Embryonic facial prominence (tissue), 1 donor: ENCODE data around the gene LCN2.
"Not testable (repeated sequence)": the region's sequence is repeated elsewhere in the genome, so short reads cannot be mapped to it uniquely, and the experiment has no call there.

Experiments
- DNase-seq: peaks from one replicate; pipeline ENCODE4 v3.0.0-alpha.2; 2016; ENCODE audit errors: extremely low spot score

Gene LCN2

DNA sequence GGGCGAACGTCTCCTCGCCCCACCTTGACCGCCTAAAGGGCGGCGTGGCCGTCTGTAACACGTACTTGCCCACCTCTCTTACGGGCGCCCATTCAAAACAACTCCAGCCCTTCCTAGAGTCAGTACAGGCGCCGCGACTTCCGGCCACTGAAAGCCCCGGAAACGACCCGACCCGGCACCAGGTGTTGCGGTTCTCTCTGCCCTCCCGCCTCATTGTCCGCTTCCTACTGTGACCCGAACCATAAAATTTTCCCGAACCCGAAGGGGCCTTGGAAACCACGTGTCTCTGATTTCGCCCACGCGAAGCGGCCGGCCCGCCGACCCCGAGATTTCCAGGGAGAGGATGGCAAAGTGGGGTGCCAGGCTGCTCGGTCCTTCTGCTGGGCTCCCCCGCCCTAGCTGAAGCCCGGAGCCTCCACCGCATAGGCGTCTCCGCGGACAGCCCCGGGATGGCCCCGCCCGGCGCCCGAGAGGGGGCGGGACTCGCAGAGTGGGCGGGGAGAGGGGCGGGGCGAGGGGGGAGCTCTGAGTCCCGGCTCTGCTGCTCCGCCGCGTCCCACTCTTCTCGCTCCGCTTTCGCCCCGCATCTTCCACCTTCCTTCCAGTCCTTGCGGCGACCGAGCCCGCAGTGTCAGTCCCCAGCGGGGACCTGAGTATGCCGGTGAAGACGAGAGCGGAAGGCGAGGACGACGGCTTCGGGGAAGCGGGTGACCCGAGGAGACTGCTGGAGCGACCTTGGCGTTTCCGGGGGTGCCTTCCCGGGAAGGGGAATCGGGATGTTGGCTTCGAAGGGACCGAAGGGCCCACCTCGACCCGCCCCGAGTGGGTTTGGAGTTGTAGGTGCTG is 21.0 kb upstream of the LCN2 start:
- DNase-seq, result peak; percentile 78

DNA sequence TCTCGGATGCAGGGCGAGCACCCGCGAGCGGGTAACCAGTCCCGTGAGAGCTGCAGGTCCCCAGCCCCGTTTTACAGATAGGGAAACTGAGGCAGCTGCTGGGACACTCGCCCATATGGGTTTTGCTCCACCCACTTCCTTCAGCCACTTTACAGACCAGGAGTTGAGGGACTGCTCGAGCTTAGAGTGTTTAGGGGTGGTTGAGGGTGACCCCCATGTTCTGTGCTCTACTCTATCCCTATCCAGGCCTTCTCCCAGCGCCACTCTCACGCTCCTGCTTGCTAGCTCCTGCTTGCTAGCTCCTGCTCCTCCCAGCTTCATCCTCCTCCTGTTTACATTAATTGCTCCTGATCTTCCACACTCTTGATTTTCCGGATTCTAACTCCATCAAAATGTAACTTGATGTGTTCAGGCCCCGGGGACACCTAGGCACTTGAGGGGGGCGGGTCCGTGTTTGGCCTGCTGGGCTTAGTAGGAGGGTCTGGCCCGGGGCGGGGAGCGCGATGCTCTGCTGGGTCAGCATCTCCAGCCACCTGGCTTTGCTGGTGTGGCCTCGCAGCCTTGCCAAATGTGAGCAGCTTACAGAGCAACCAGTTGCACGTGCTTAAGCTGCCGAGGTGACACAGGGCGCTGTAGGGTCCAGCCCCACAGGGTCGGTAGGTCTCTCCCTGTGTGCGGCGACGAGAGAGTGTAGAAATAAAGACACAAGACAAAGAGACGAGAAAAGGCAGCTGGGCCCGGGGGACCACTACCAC is 20.2 kb upstream of the LCN2 start:
- no peak for DNase-seq

DNA sequence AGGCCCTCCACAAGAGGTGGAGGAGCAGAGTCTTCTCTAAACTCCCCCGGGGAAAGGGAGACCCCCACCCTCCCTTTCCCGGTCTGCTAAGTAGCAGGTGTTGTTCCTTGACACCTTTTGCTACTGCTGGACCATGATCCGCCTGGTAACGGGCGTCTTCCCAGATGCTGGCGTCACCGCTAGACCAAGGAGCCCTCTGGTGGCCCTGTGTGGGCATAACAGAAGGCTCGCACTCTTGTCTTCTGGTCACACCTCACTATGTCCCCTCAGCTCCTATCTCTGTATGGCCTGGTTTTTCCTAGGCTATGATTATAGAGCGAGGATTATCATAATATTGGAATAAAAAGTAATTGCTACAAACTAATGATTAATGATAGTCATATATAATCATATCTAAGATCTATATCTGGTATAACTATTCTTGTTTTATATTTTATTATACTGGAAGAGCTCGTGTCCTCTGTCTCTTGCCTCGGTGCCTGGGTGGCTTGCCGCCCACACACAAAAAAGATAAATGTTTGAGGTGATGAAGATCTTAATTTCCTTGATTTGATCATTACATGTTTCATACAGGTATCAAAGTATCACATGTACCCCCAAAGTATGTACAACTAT is 19.2 kb upstream of the LCN2 start:
- DNase-seq, result not testable (repeated sequence)

DNA sequence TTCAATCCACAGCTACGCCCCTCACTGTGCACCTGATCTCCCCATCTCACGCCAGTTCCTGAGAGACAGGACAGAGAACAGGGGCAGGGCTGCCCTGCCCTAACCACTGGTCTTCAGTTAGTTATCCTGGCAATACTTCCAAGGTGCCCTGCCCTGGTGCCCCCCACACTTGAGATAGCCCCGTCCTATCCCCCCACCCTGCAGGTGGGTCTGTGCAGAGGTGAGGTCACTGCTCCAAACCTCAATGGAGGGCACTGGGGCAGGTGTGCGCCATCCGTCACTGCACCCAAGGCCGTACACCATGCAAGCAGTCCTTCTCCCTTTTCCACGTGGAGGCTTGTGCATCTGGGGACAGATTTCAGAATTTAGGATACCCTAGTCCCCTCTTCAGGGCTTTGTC is 18.6 kb upstream of the LCN2 start:
- not testable (repeated sequence) for DNase-seq

DNA sequence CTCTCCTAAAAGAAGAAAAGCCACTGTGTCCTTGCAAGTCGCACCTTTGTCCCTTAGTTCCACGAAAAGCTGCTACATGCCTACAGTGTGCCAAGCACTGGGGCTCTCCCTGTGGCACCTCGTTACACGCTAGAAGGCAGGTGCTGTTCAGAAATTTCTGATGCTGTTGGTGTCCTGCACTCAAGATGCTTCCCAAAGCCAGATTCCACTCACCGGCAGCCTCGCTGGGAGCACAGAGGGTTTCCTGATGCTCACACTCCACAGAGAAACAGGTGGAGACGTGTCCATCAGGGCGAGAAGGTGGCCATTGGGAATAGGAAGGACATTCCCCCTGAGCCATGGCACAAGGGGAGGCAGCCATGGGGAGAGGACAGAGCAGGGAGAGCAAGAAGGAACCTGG is 17.9 kb upstream of the LCN2 start:
- DNase-seq, result not testable (repeated sequence)

DNA sequence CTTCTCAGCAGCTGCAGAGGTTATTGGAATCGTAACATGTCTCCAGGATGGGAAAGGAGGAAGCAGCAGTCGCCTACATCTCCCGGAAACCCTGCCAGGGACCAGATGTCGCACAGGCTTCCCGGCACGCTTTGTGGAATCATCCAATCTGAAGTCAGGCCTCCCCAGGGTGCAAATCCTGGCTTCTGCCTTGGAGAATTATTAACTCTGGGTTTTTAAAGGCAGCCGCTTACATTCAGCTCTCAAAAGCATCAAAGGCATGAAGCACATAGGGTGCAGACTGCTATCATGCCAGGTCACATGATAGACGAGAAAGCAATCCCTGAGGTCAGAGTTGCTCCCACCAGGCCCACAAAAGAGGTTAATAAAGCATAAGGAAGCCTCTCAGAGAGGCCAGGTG is 17.1 kb upstream of the LCN2 start:
- DNase-seq, result not testable (repeated sequence)

DNA sequence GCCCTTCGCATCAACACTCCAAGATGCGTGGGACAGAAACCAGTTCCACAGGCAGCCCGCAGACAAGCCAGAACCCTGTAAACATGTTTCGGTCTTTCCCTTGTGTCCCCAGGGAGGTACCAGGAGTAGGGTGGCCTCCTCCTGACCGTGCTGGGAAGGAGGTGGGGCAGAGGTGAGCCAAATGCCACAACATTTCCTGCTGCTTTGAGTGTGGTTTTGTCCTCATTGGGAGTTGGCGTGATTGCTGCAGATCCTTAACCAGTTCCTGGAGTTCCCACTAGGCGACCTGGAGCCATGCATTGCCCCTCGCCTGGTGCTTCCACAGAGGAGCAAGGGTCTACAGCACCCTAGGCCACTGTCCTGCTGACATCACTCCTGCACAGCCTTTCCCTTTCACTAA is 13.7 kb upstream of the LCN2 start:
- not testable (repeated sequence) for DNase-seq

DNA sequence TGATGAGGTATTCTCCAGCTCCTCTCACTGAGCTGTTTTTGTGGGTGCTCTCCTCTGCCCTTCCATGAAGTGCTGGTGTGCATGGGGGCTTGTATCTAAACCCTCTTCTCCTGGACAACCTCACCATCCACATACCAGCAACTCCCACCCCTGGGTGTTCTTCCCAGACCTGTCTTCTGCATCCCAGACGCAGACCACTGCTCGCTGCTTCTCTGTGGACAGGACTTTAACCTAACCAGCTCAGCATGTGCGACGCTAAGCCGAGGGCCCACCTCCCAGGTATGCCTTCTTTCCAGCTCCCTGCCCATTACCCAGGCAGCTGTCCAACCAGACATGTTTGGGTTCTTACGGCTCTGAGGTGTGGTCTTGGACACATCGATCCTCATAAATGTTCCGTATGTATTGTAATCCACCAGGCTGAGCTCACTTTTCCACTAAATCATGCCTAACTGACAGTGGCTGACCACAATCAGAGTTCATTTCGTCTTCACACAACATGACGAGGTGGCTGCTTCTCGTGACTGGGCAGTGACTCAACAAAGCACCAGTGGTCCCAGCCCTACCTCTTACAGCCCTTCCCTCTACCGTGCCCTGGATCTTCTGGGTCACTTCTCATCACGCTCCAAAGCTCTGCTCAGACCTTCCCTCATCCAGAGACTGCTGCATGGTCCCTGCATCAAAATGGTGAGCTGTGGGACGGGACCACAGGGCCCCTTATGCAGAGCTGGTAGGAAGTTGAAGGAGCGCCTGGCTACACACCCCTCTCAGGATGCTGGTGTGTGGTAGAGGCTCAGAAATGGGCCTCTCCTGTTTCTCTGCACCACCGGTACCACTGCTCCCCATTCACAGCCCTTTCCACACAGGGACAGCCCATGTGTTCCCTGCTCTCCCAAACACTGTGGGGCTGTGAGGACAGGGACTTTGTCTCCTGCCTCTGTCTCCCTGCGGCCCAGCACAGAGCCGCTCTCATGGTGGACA is 12.1 kb upstream of the LCN2 start:
- no peak for DNase-seq

DNA sequence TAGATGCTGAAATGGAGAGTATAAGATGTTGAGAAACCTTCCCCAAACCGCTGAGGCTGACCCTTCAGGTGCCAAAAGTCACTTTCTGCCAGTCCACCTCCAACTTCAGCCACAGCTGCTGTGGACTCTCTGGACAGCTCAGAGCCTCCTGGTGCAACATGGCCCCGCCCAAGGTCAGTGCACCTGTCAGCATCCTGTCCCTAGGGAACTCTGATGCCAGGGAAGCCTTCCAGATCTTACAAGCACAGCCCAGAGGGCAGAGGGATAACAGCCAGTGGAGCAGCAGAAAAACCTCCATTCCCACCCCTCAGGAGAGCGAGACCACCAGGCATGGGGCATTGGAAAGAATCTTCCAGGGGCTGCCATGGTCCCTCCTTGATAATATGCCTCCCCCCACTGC is 11.3 kb upstream of the LCN2 start:
- no peak for DNase-seq

DNA sequence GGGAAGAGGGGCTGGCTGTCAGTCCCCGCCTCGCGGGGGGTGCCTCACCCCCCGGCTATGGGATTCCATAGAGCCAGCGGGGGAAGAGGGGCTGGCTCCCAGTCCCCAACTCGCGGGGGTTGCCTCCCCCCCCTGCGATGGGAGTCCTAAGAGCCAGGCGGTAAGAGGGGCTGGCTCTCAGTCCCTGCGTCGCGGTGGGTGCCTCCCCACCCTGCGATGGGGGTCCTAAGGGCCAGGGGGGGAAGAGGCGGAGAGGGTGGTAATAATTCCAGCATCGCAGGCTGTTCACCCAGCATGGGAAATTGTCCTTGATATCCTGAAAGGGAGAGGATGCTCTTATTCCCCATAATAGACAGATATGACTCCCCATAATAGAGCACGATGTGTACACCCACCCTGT is 9.6 kb upstream of the LCN2 start:
- DNase-seq, result no peak

DNA sequence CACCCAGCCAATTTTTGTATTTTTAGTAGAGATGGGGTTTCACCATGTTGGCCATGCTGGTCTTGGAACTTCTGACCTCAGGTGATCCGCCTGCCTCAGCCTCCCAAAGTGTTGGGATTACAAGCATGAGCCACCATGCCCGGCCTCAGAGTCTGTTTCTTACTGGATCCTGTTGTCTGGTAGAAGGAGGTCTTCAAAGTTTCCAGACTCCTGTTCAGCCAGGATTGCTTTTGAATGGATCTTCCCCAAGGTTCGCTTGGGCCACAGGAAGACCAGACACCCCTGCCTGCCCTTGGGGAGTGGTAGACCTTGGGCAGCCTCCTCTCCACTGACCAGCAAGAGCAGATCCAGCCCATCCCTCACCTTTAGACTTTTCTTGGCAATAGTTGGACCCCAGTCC is 7.6 kb upstream of the LCN2 start:
- no peak for DNase-seq

DNA sequence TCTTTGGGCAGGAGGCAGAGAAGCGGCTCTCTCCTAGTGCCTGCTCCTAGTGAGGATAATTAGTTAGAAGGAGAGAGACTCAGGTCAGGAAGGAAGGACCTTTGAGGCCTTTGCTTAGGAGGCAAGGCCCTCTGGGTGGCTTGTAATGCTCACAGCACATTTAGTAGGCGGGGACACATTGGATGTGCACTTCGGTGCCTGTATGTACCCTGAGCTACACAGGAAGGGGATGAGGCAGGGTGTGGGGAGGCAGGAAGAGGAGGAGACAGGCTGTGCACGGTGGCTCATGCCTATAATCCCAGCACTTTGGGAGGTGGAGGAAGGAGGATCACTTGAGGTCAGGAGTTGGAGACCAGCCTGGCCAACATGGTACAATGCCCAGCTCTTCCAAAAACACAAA is 7.2 kb upstream of the LCN2 start:
- no peak for DNase-seq

DNA sequence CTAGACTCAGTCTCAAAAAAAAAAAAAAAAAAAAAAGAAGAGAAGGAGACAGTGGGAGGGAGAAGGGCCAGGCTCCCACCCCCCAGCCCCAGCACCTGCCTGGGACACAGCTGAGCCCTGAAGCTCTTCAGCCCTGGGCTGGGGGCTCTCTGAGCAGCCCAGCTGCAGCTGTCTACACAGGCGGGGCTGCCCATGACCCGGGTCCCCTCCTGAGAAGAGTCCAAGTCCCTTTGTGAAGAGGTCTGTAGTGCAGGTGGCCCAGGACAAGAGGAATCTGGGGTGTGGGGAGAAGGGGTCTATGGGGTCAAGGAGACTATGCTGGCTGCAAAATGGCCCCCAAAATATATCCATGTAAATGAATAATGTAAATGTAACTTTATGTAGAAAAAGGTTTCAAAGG is 6.7 kb upstream of the LCN2 start:
- DNase-seq, result no peak

DNA sequence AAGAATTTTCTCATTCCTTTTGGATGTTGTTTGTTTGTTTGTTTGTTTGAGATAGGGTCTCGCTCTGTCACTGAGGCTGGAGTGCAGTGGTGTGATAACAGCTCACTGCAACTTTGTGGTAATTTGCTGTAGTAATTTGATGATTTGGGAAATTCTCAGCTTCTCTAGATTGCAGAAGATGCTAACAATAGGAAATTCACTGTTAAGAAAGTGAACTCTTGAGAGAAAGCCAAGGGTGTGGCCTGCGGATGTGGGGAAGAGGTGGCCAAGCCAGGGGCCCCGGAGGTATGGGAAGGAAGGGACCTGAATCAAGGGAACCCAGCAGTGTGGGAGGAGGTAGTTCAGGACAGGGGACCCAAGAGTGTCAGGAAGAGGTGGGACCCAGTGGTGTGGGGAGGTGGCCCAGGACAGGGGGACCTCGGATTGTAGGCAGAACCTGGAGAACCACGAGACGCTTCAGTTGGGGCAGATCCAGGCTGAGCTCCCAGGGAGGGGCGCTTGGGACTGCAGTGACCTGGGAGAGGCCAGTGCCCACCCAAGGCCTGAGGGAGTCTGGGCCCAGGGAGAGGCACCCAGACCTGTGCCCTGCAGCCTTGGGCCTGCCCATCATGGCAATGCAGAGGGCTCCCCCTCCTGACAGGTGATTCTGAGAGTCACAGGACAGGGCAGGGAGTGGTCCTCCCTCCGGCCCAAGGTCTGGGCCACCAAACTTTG is 5.6 kb upstream of the LCN2 start:
- DNase-seq, result no peak

DNA sequence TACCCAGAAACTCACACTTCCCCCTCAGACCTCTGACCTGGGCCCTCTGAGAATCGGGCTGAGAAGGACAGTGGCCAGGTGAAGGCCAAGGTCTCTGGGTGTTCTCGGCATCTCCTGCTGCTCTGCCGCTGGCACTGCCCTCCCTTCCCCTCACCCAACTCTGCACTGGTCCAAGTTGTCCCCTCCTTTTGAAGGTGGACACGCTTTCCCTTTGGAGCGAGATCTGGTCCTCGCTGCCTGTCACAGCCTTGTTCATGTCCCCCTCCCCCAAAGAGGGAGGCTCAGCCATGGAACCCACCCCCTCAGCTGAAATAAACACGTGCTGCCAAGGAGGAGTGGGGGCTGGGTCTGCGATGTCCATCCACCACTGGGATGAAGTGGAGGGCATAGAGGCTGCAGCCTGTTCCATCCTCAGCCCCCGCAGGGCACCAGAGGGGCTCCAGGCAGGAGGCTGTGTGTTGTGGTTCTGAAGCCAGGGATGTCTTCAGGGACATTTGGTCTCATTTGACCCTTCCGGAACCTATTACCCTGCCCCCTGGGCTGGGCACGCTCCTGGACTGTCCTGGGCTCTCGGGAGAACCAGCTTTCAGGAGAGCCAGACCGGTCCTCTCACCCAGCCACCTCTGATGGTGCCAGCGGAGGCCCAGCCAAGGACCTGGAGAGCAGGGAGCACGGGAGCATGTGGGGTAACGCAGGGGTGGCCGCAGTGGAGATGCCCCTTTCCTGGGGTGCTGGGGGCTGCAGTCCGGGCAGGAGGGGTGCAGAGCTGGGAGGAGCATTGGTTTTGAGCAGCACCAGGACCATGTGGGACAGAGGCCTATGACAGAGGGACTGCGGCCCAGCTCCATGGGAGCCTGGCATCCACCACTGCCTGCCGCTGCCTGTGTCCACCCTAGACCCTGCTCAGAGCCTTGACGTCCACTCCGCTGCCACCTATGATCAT is 4.7 kb upstream of the LCN2 start:
- DNase-seq, result no peak

DNA sequence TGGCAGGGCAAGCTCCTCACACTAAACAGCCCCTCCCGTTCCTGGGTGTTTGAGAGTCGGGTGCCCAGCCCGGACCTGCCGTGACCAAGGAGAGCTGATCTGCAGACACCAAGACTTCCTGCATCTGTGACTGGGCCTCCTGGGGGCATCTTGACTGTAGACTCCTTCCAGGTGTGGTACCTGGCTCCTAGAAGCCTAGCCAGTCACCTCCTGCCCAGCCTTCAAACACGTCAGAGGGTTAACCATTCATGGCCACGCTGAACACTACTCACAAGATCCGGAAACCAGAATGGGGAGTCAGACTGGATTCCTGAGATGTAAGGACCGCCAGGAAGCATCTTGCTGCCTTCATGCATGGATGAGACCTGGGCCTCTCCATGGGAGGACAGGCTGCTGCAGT is 3.7 kb upstream of the LCN2 start:
- peak; percentile 47 for DNase-seq

DNA sequence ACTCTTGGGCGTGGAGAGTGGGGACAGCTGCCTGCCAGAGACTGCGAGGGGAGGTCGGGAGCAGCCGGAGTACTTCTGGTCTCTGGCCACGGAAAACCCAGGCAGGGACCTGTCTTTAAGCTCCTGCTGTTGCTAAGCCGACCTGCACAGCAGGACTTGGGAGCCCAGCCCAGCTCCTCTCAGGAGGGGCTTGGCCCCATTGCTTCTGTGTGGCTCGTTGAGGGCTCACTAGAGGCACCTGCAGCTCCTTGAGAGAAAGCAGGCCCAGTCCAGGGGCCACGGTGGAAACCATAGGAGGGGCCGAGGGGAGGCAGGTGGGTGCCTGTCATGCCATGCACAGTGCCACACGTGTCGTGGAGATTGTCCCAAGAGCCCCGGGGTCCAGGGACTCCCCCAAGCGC is 3.3 kb upstream of the LCN2 start:
- no peak for DNase-seq

DNA sequence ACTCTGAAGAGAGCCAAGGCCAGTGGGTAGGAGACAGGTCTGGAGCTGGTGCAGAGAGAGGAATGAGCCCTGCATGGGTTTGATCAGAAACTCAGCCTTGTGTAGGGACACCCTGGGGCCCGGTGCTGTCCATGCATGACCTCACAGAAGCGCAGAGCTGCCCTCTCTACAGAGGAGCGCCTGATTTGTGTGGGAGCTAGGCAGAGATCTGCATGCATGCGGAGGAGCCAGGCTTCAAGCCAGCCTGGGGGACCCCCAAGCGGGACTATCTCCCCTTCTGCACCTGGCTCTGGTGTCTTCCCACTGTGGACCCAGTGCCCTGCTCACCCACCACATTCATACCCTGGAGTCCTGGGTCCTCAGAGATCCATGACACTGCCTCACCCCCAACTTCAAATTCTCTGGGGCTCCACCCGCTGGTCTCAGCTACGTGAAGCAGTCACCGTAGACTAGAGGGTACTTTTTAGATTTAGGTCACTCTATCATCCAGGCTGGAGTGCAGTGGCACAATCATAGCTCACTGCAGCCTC is 2.6 kb upstream of the LCN2 start:
- no peak for DNase-seq

DNA sequence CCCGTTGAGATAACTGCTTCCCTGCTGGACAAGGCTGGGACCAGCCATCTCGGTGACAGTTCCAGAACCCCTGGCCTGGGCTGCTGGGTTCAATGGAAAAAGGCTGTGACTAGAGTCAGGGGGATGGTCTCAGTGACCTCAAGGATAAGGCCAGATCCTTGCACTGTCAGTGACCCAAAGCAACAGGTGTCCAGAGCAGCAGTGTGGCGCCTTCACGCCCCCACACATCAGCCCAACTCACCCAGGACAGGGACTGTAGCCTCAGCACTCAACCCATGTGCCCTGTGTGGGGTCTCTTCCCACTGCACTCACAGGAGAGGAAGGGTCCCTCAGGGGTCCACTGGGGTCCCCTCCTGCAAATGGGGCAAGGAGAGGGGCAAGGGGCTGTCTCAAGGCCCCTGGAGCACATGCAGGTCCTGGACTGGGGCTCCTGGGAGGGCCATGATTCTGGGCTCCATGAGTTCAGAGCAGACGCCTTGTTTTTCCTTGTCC is 698 bp upstream of the LCN2 start:
- no peak for DNase-seq
